GM23338 (cell line): ENCODE data around the gene TEX29. TPM values are rescaled to one million over a fixed set of nuclear protein-coding genes. Genes with fewer than 3 reads are reported as not detected.

Experiments used
- ATAC-seq: fragments of 200-7000 bp; cut with Tn5 transposase; 3 replicates; pipeline ENCODE4 v1.9.1; 2020
- DNase-seq: peaks from one replicate; pipeline ENCODE4 v3.0.0-alpha.2; 2015; ENCODE audit warnings: low spot score
- H2AFZ ChIP-seq: fragments of 200-600 bp; sonication (generic); 2 replicates; pipeline ENCODE4 v1.8.0; 2016; ENCODE audit warnings: antibody characterized with exemption, mild to moderate bottlenecking, moderate library complexity
- H3F3A ChIP-seq: fragments of 200-600 bp; sonication (generic); replicated peaks from 2 replicates; pipeline ENCODE4 v1.8.0; 2017; ENCODE audit warnings: antibody characterized with exemption, mixed run types, low read depth
- H3K27ac ChIP-seq: fragments of 200-600 bp; sonication (generic); 2 replicates; pipeline ENCODE4 v1.6.1; 2016; ENCODE audit warnings: low read depth
- H3K27me3 ChIP-seq: fragments of 200-600 bp; sonication (generic); 2 replicates; pipeline ENCODE4 v1.8.0; 2016; ENCODE audit warnings: mild to moderate bottlenecking, mixed run types, moderate library complexity; ENCODE audit not compliant: insufficient read depth
- H3K36me3 ChIP-seq: fragments of 200-600 bp; sonication (generic); 2 replicates; pipeline ENCODE4 v1.8.0; 2016; ENCODE audit warnings: mild to moderate bottlenecking; ENCODE audit not compliant: insufficient read depth
- H3K4me1 ChIP-seq: fragments of 200-600 bp; sonication (generic); 2 replicates; pipeline ENCODE4 v1.8.0; 2016; ENCODE audit warnings: mild to moderate bottlenecking, moderate library complexity; ENCODE audit not compliant: insufficient read depth
- H3K4me2 ChIP-seq: fragments of 200-600 bp; sonication (generic); 2 replicates; pipeline ENCODE4 v1.7.1; 2017; ENCODE audit warnings: mixed run types
- H3K4me3 ChIP-seq: fragments of 200-600 bp; sonication (generic); 2 replicates; pipeline ENCODE4 v1.6.1; 2016; ENCODE audit warnings: mixed run types
- H3K79me2 ChIP-seq: fragments of 200-600 bp; sonication (generic); replicated peaks from 2 replicates; pipeline ENCODE4 v1.8.0; 2017; ENCODE audit warnings: mild to moderate bottlenecking; ENCODE audit not compliant: insufficient read depth
- H3K9me2 ChIP-seq: fragments of 200-600 bp; sonication (generic); 2 replicates; pipeline ENCODE4 v1.8.0; 2017; ENCODE audit not compliant: insufficient read depth
- H4K20me1 ChIP-seq: fragments of 200-600 bp; sonication (generic); replicated peaks from 2 replicates; pipeline ENCODE4 v1.8.0; 2017; ENCODE audit warnings: mild to moderate bottlenecking; ENCODE audit not compliant: insufficient read depth
- H3K27ac Mint-ChIP-seq: 2 replicates; pipeline ENCODE4 v1.8.0; 2020; ENCODE audit warnings: inconsistent platforms, mild to moderate bottlenecking, moderate library complexity, mixed read lengths
- H3K27me3 Mint-ChIP-seq: 3 replicates; pipeline ENCODE4 v1.8.0; 2022; ENCODE audit warnings: low read depth, mild to moderate bottlenecking, moderate library complexity, mixed read lengths, inconsistent platforms; ENCODE audit not compliant: insufficient read depth, poor library complexity
- H3K36me3 Mint-ChIP-seq: 3 replicates; pipeline ENCODE4 v1.8.0; 2021; ENCODE audit warnings: low read depth, mild to moderate bottlenecking, inconsistent platforms, moderate library complexity, mixed read lengths
- H3K4me1 Mint-ChIP-seq: 3 replicates; pipeline ENCODE4 v1.8.0; 2020; ENCODE audit warnings: mild to moderate bottlenecking, inconsistent platforms, mixed read lengths
- H3K4me3 Mint-ChIP-seq: 3 replicates; pipeline ENCODE4 v1.8.0; 2021; ENCODE audit warnings: moderate library complexity, mild to moderate bottlenecking, inconsistent platforms, mixed read lengths
- H3K9me3 Mint-ChIP-seq: 3 replicates; pipeline ENCODE4 v1.8.0; 2020; ENCODE audit warnings: moderate library complexity, mild to moderate bottlenecking, inconsistent platforms, mixed read lengths
- CTCF ChIP-seq, 2 experiments: fragments of 200-600 bp in 1 of 2; sonication (generic) in 1 of 2; conservative IDR thresholded peaks; 2 replicates each; pipeline versions ENCODE4 v1.5.1 to v1.6.1; 2016 to 2017; ENCODE audit warnings: antibody characterized with exemption in 2 of 2, low read depth in 2 of 2, mild to moderate bottlenecking in 2 of 2, moderate library complexity in 1 of 2
- EZH2phosphoT487 ChIP-seq: fragments of 200-600 bp; sonication (generic); IDR thresholded peaks from one replicate; pipeline ENCODE4 v1.8.1; 2018; ENCODE audit warnings: antibody characterized with exemption; ENCODE audit not compliant: unreplicated experiment
- JUNB ChIP-seq: IDR thresholded peaks from one replicate; pipeline ENCODE4 v1.6.1; 2016; ENCODE audit warnings: antibody characterized with exemption; ENCODE audit not compliant: unreplicated experiment
- ZNF114 ChIP-seq: fragments of 250-450 bp; sonication (Bioruptor Pico); IDR thresholded peaks from 2 replicates; pipeline ENCODE4 v1.5.0; 2020; ENCODE audit warnings: mild to moderate bottlenecking, moderate library complexity
- ZNF331 ChIP-seq: fragments of 250-450 bp; sonication (Bioruptor Pico); IDR thresholded peaks from 2 replicates; pipeline ENCODE4 v1.5.0; 2020; ENCODE audit warnings: low read depth, mild to moderate bottlenecking, moderate library complexity
- polyA plus RNA-seq: library from polyadenylated mRNA; unstranded; fragments of >200 nt; fragmentation: Nextera tagmentation; extraction: Ambion mirVana; gene quantifications from 2 replicates; pipeline ENCODE4 v1.2.1, GENCODE V29; 2016
- total RNA-seq: library from RNA; depleted of rRNA; stranded (reverse); fragments of >200 nt; shearing (Covaris generic); gene quantifications from 2 replicates; pipeline ENCODE4 v1.2.3, GENCODE V29; 2014
- TF ChIP-seq, protein P1 (sequence below): fragments of 250-450 bp; sonication (Bioruptor Pico); IDR thresholded peaks from 2 replicates; pipeline ENCODE4 v1.5.0; 2020; ENCODE audit warnings: mild to moderate bottlenecking, moderate library complexity

TEX29 gene
- total and polyA plus RNA-seq, 2 experiments from 2014 or later: 0.31 TPM; not detected in 1

DNA sequence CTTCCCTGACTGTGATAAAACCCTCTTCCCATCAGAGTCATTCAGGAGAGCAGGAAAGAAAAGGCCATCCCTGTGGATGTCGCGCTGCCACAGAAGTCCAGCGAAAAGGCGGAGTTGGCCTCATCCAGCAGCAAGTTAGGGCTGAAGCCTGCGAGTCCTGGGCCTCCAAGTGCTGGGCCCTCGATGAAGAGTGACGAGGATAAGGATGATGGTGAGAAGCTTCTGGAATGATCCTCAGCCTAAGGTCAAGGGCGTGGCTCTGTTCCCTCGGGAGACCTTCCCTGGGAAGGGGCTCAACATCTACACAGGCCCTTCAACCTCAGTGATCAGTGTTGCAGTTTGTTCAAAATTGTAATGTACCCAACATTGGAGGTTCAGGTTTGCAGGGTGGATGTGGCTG is 22.3 kb downstream of the TEX29 start:
- Histone ChIP-seq H3K4me3 (no peak overlapping the region), H3K79me2 (no peaks in the 10 kb centered on the region), H3K27me3 (no peaks in the 10 kb centered on the region), H3K27ac (no peak overlapping the region), H3K4me1 (no peaks in the 10 kb centered on the region), H4K20me1 (no peaks in the 10 kb centered on the region), H3F3A (no peaks in the 10 kb centered on the region), H3K36me3 (no peaks in the 10 kb centered on the region), H3K4me2 (no peak overlapping the region), H3K9me2 (no peaks in the 10 kb centered on the region), H2AFZ (no peak overlapping the region)
- TF ChIP-seq EZH2phosphoT487 (no peak), ZNF331 (CRISPR knock-in tag) (no peak), ZNF114 (CRISPR knock-in tag) (no peak), CTCF (conservative IDR thresholded peaks at IDR 0.05; ENCODE audit: low read depth in 2 of 2) (no peak), JUNB (no peak)
- TF ChIP-seq, protein P1, sequence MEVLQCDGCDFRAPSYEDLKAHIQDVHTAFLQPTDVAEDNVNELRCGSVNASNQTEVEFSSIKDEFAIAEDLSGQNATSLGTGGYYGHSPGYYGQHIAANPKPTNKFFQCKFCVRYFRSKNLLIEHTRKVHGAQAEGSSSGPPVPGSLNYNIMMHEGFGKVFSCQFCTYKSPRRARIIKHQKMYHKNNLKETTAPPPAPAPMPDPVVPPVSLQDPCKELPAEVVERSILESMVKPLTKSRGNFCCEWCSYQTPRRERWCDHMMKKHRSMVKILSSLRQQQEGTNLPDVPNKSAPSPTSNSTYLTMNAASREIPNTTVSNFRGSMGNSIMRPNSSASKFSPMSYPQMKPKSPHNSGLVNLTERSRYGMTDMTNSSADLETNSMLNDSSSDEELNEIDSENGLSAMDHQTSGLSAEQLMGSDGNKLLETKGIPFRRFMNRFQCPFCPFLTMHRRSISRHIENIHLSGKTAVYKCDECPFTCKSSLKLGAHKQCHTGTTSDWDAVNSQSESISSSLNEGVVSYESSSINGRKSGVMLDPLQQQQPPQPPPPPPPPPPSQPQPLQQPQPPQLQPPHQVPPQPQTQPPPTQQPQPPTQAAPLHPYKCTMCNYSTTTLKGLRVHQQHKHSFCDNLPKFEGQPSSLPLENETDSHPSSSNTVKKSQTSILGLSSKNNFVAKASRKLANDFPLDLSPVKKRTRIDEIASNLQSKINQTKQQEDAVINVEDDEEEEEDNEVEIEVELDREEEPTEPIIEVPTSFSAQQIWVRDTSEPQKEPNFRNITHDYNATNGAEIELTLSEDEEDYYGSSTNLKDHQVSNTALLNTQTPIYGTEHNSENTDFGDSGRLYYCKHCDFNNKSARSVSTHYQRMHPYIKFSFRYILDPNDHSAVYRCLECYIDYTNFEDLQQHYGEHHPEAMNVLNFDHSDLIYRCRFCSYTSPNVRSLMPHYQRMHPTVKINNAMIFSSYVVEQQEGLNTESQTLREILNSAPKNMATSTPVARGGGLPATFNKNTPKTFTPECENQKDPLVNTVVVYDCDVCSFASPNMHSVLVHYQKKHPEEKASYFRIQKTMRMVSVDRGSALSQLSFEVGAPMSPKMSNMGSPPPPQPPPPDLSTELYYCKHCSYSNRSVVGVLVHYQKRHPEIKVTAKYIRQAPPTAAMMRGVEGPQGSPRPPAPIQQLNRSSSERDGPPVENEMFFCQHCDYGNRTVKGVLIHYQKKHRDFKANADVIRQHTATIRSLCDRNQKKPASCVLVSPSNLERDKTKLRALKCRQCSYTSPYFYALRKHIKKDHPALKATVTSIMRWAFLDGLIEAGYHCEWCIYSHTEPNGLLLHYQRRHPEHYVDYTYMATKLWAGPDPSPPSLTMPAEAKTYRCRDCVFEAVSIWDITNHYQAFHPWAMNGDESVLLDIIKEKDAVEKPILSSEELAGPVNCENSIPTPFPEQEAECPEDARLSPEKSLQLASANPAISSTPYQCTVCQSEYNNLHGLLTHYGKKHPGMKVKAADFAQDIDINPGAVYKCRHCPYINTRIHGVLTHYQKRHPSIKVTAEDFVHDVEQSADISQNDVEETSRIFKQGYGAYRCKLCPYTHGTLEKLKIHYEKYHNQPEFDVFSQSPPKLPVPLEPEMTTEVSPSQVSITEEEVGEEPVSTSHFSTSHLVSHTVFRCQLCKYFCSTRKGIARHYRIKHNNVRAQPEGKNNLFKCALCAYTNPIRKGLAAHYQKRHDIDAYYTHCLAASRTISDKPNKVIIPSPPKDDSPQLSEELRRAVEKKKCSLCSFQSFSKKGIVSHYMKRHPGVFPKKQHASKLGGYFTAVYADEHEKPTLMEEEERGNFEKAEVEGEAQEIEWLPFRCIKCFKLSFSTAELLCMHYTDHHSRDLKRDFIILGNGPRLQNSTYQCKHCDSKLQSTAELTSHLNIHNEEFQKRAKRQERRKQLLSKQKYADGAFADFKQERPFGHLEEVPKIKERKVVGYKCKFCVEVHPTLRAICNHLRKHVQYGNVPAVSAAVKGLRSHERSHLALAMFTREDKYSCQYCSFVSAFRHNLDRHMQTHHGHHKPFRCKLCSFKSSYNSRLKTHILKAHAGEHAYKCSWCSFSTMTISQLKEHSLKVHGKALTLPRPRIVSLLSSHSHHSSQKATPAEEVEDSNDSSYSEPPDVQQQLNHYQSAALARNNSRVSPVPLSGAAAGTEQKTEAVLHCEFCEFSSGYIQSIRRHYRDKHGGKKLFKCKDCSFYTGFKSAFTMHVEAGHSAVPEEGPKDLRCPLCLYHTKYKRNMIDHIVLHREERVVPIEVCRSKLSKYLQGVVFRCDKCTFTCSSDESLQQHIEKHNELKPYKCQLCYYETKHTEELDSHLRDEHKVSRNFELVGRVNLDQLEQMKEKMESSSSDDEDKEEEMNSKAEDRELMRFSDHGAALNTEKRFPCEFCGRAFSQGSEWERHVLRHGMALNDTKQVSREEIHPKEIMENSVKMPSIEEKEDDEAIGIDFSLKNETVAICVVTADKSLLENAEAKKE (CRISPR knock-in tag): no peak
- no peak for DNase-seq
- Mint-ChIP-seq H3K27ac (no peak overlapping the region), H3K9me3 (no peaks in the 10 kb centered on the region), H3K36me3 (no peaks in the 10 kb centered on the region), H3K27me3 (peaks cover 4% of the 10 kb centered on the region), H3K4me3 (no peak overlapping the region), H3K4me1 (peaks cover 13% of the 10 kb centered on the region)
- no peak for ATAC-seq
